NCI-H1417 treated with DMSO at 0.1 percent for 48 hours (cell line): ENCODE measurements around the gene CUL5.
"Not testable (repeated sequence)": the region's sequence is repeated elsewhere in the genome, so short reads cannot be mapped to it uniquely, and the experiment has no call there.

ENCODE experiments used
- DNase-seq: peaks from one replicate; lab custom pipeline; 2025; lab: John Stamatoyannopoulos, UW

Gene CUL5

DNA sequence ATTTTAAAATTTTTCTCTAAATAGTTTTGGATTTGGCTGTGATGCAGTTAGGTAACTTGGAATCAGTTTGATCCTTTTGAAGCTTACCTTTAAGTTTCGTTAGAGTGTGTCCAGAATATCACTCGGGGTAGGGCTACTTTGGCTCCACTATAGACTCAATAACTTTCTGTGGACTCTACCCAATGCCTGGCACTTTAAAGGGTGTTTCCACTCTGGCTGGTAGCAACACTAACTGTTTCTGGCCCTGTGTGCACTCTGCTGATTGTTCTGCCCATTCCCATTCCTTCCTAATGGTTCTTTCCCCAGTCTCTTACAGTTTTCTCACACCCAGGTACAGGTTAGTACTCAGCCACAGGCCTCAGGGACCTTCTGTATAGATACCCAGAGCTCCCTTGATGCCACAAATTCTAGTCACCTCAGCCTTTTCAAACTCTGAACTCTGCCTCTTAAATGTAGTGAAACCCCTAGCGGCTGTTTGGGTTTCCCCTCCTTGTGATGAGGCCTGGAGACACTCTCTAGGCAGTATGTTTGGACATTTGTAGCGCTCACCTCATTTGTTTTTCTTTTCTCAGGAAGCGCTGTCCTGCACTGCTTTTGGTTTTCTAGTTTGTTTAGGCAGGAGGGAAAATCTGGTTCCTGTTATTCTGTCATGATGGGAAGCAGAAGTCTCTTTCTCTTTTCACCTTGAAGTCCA lies 16.8 kb downstream of the CUL5 start:
- DNase-seq = no peak

GRCh38 chr11:108027057-108027456 lies 18.4 kb downstream of the CUL5 start:
- no peak for DNase-seq

DNA sequence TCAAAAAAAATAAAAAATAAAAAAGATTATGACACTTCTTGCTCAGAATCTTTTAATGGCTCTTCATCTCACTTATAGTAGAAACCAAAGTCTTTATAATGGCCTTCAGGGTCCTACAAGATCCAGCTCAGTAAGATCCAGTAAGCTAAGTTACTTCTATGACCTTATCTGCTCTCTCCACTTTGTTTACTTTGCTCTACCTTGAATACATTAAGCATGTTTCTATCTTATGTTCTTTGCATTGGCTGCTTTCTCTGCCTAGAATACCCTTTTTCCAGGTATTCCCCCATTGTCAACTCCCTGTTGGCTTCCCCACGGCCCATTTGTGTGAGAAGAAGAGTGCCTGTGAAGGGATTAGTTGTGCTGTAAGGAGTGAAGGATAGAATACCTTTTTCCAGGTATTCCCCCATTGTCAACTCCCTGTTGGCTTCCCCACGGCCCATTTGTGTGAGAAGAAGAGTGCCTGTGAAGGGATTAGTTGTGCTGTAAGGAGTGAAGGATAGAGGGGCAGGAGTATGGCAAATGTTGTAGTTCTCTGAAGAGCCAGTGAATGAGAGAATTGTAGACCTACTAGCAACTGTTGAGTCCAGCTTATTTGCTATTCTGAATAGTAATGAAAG lies 20.2 kb downstream of the CUL5 start:
- DNase-seq = not testable (repeated sequence)

GRCh38 chr11:108031604-108032003 lies 22.9 kb downstream of the CUL5 start:
- not testable (repeated sequence) for DNase-seq

DNA sequence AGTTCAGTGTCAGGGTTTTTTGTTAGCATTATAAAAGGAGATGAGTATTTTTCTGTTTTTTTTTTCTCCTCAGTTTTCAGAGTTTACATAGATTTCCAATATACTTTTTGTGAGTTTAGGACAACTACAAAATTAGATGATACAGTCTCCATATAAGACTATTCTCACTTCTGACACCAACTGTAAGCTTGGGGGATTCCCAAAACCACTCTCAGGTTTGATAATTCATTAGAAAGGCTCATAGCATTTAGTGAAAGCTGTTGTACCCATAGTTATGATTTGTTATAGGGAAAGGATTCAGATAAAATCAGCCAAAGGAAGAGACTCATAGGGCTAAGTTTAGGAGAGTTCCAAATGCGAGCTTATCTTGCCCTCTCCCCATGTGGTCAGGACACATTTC lies 24.1 kb downstream of the CUL5 start:
- no peak for DNase-seq

GRCh38 chr11:108034034-108034433 lies 25.3 kb downstream of the CUL5 start:
- no peak for DNase-seq

DNA sequence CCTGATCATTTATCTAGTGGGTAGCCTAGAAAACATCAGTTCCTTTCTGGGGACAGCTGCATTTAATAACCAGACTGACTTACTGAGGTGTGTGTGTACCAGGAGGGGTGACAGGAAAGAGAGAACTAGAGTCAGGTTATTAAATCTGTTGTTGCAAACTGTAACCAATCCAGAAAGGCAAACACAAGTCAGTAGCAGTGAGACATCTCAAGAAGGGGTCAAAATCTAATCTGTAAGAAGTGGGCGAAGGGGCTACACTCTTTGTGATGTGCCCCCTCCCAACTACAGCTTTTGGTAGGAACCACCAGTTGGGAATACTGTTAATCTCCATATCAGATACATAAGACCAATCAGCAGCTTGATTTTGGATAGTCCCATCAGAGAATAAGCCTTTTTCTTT lies 26.3 kb downstream of the CUL5 start:
- DNase-seq = no peak

- no peak for DNase-seq
These were observed 27.0 kb downstream of the CUL5 start for GRCh38 chr11:108035690-108036089.

DNA sequence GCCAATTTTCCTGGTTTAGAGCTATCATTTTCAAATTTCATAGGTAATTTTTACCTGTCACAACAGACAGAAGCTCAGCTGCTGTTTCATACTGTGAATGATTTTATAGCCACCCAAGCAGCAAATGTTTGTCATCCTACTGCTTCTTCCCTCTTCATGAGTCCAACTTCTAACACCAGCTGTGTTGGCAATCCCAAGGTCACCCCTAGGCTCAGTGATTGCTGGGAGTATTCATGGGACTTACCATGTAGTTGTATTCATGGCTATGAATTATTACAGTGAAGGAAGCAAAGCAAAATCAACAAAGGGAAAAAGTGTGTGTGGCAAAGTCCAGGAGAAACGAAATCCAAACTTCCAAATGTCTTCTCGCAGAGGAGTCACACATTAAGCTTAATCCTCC lies 28.5 kb downstream of the CUL5 start:
- no peak for DNase-seq

DNA sequence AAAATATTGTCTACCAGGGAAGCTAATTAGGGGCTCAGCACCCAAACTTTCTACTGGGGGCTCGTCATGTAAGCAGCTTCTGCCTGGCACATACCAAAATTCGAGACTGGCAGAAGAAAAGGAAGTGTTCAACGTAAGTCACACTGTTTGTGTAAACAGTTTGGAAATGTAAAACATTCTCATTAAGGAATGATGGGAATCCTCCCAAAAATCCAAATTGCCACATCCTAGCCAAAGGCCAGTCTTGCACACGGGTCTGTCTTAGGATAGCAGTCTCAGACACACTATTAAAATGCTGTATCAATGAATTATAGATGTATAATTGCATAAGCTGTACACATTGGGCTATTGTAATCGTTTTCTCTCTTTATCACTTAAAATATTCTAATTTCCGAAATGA lies 28.9 kb downstream of the CUL5 start:
- DNase-seq = no peak

DNA sequence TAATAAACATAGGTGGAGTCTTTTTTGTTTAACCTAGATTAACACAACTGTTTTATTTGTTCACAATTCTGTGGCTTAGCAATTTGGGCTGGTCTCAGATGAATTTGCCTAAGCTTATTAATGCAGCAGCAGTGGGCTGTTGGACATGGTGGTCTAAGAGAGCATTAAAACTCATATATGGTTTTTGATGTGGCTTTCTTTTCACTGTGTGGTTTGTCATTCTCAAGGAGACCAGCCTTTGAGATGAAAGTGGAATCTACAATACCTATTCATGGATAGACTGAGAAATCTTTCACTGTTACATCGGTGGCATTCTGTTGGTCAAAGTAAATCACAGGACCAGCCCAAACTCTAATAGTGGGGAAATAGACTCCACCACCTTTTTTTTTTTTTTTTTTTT lies 39.6 kb downstream of the CUL5 start:
- no peak for DNase-seq

- DNase-seq = no peak
These were observed 53.6 kb downstream of the CUL5 start for GRCh38 chr11:108062336-108062735.

DNA sequence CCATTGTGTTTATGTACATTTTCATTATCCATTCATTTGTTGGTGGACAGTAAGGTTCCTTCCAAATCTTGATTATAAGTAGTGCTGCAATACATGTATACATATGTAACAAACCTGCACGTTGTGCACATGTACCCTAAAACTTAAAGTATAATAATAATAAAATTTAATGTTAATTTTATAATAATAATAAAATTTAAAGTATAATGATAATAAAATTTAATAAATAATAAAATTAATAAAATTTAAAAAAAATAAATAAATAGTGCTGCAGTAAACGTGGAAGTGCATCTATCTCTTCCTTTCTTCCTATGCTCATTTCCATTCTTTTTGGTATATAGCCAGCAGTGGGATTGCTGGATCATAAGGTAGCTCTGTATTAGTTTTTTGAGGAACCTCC lies 54.7 kb downstream of the CUL5 start:
- DNase-seq = no peak

DNA sequence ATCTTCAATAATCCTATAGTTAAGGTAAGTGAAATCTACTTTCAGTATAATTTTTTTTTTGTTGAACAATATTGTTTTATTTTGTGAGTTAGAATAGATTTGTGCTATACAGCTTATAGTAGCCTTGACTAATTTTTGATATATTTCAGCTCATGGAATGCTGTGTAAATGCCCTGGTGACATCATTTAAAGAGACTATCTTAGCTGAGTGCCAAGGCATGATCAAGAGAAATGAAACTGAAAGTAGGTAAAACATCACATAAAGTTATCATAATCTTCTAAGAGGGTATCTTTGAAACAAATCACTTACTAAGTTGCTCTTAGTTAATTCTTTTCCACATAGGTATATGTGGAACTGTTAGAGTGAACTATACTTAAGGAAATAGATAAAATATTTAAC lies 61.2 kb downstream of the CUL5 start:
- no peak for DNase-seq

GRCh38 chr11:108084811-108085210 lies 76.1 kb downstream of the CUL5 start:
- no peak for DNase-seq

DNA sequence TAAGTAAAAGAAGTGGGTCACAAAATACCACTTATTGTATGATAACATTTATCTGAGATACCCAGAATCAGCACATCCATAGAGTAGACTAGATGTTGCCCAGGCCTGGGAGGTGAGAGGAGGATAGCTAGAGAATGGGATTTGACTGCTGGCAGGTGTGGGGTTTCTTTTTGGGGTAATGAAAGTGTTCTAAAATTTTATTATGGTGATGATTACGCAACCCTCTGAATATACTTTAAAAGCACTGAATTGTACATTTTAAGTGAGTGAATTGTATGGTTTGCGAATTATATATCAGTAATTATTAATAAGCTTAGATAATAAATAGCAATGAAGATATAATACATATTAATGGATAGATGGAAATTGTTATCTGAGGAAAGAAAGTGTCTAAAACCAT lies 77.0 kb downstream of the CUL5 start:
- no peak for DNase-seq

- no peak for DNase-seq
These were observed 83.4 kb downstream of the CUL5 start for GRCh38 chr11:108092134-108092533.

DNA sequence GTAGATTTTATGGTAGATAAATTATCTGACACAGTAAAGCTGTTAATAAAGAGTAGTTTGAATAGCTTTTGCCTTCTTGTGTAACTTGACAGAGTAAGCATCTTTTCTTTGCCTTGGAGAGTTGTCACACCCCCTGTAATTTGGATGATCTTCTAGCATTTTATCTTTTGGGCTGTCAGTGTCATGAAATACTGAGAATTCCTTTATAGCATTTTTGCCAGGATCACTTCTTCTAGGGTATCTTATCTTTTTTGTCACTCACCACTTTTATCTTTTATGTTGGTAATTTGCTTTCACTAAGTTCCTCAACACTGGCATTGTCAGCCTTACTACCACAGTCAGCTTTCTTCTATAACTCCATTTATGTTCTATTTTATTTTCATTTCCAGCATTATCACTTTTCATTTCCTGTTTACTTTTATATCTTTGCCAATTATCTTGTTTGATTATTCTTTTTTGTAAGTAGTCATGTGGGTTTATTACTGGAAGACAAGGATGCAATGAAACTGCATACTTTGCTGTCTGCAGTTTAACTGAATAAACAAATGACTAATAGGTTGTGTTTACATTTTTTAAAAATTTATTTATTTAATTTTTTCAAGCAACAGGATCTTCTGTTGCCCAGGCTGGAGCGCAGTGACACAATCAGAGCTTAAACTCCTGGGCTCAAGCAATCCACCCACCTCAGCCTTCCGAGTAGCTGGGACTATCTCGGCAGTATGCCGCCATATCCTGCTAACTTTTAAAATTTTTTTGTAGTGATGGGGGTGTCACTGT lies 84.6 kb downstream of the CUL5 start:
- no peak for DNase-seq

GRCh38 chr11:108097179-108097578 lies 88.5 kb downstream of the CUL5 start:
- DNase-seq = no peak

DNA sequence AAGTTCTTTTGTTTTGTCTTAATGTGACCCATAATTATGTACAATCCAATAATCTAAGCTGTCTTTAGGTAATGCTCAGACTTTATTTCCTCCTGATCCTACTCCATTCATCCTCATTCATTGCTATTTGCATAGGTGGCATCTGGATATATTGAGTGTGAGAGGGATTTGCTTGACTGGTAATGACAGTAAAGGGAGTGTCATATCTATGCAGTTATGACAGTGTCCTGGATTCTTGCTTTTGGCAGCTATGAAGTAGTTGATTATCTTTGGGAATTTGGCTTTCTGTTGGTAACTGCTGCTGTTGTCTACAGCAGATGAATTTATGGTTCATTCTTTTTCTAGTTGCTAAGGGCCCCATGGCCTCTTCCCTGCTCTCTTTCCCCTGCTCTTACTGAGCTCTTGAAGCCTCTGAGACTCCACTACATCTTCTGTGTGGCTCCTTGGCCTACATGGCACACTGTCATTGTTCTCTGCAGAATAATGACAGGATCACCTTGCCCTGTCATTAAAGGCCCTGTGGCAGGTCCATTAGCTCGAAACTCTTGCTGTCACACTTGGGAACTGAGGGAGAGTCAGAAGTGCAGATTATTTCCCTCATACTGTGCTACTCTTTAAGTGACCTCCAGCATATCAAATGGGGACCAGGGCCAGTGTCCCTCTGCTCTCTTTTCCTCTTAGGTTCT lies 92.5 kb downstream of the CUL5 start:
- DNase-seq = no peak

GRCh38 chr11:108111126-108111525 lies 102.4 kb downstream of the CUL5 start:
- no peak for DNase-seq

GRCh38 chr11:108112057-108112456 lies 103.4 kb downstream of the CUL5 start:
- DNase-seq = no peak
